Raji (cell line): ENCODE data around the gene UVSSA.

ENCODE experiments used
- POLR2A ChIP-seq: IDR thresholded peaks from 2 replicates; pipeline ENCODE4 v1.6.1; 2011; ENCODE audit warnings: low read depth, low read length, control low read depth; ENCODE audit not compliant: insufficient read depth

The UVSSA gene

GRCh38 chr4:1417522-1418390 is 70.7 kb downstream of the UVSSA start:
- no peak for TF ChIP-seq POLR2A

DNA sequence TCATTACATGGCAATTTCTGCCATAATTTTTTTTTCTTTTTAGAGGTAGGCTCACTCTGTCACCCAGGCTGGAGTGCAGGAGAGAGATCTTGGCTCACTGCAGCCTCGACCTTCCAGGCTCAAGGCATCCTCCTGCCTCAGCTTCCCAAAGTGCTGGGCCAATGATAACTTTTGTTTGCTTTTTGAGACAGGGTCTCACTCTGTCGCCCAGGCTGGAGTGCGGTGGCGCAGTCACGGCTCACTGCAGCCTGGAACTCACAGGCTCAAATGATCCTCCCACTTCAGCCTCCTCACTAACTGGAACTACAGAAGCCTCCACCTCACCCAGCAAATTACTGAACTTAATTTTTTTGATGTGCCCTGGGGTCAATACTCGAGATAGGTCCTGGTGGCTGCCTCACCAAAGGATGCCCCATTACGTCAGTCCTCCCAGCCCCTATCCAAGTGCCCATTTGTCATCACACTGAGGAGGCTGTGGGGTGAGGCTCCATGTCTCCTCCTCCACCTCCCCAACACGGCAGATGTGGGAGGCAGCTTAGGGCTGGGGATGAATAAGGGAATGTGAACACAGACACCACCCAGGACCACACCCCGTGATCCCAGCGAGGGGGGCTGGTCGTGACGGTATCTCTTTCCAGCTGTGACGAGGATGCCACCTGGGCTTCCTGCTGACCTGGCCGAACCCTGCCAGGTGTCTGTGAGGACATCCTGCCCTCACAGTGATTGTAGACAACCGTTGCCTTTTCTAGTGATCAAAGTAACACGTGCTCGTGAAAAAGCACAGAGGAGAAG is 71.7 kb downstream of the UVSSA start:
- TF ChIP-seq POLR2A, result no peak

DNA sequence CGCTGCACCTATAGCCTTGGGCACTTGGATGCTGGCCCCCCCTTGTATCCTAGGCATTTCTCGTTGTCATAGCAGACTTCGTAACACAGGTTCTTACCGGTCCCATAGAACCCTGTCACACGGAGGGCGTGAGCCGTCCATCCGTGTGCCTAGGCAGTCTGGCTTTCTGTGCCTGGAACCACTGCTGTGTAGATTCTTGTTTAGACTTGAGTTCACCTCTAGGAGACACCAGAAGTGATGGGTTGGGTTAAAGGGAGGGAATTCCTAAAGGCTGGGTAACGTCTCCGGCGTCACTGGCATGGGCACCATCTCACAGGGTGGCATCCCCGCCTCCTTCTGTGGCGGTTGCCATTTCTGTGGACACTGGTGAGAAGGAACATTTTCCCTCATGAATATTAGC is 72.7 kb downstream of the UVSSA start:
- TF ChIP-seq POLR2A, result no peak

- no peak for TF ChIP-seq POLR2A
These were observed 74.6 kb downstream of the UVSSA start for GRCh38 chr4:1421657-1422056.

- no peak for TF ChIP-seq POLR2A
These were observed 80.0 kb downstream of the UVSSA start for GRCh38 chr4:1427010-1427409.
